HepG2 (cell line): ENCODE results near the gene MYO1G. TPM values are rescaled to one million over a fixed set of nuclear protein-coding genes. Genes with fewer than 3 reads are reported as not detected.

ENCODE experiments used
- ATAC-seq: fragments of 200-7000 bp; cut with Tn5 transposase; 3 replicates; pipeline ENCODE4 v1.9.1; 2020; ENCODE audit warnings: mild to moderate bottlenecking, moderate library complexity
- BruUV-seq: library from RNA; stranded (reverse); fragments of 400-500 nt; replicated peaks from 2 replicates; lab custom pipeline; 2021; lab: Mats Ljungman, UMichigan
- CTCF ChIA-PET: fragments of 300-600 bp; formaldehyde crosslinking; extraction: SDS; loops from one replicate; lab custom pipeline; 2021; ENCODE audit warnings: low total read pairs, inconsistent platforms, low intra/inter-chr PET ratio; lab: Yijun Ruan, JAX
- POLR2A ChIA-PET: fragments of 350-600 bp; sonication (Branson Sonifier 250); formaldehyde crosslinking; loops from one replicate; lab custom pipeline; 2020; ENCODE audit warnings: antibody characterized with exemption, inconsistent platforms; lab: Yijun Ruan, JAX
- DNase-seq: peaks from one replicate; pipeline ENCODE4 v3.0.0-alpha.2; 2015; ENCODE audit warnings: low spot score
- FAIRE-seq: peaks from 3 replicates; lab custom pipeline; 2011; peaks lifted over from hg19 to GRCh38; lab: Jason Lieb, UNC
- H2AFZ ChIP-seq: one replicate; pipeline ENCODE4 v1.6.1; 2011; ENCODE audit warnings: low read length, inconsistent platforms
- H3K27ac ChIP-seq: fragments of 300-600 bp; 3 replicates; pipeline ENCODE4 v1.8.0; 2011; ENCODE audit warnings: mixed run types, mild to moderate bottlenecking, mixed read lengths, low read length, inconsistent platforms; ENCODE audit not compliant: insufficient read depth; ENCODE audit errors: extremely low read length
- H3K27me3 ChIP-seq, 2 experiments: fragments of 200-600 bp in 1 of 2; 2 replicates in 1 of 2; 3 replicates in 1 of 2; pipeline versions ENCODE4 v1.6.0 to v1.8.0; 2011; ENCODE audit warnings: low read length in 2 of 2, mild to moderate bottlenecking in 2 of 2, moderate library complexity in 2 of 2, inconsistent platforms in 1 of 2; ENCODE audit not compliant: insufficient read depth in 2 of 2, control insufficient read depth in 1 of 2
- H3K36me3 ChIP-seq, 2 experiments: fragments of 200-600 bp in 1 of 2; replicated peaks in 1 of 2; 2 replicates in 1 of 2; 3 replicates in 1 of 2; pipeline versions ENCODE4 v1.5.1 to v1.8.0; 2011; ENCODE audit warnings: low read length in 2 of 2, inconsistent platforms in 1 of 2; ENCODE audit not compliant: insufficient read depth in 2 of 2, control insufficient read depth in 1 of 2
- H3K4me1 ChIP-seq: 2 replicates; pipeline ENCODE4 v1.5.1; 2012; ENCODE audit warnings: low read length, inconsistent platforms; ENCODE audit not compliant: insufficient read depth
- H3K4me2 ChIP-seq: 2 replicates; pipeline ENCODE4 v1.6.0; 2011; ENCODE audit warnings: low read depth, low read length, inconsistent platforms
- H3K4me3 ChIP-seq, 3 experiments: fragments of 200-600 bp in 1 of 3; sonication (generic), shearing (Covaris generic) in 1 of 3; replicated peaks in 1 of 3; 2 replicates each; pipeline ENCODE4 v1.5.1; 2011 to 2016; ENCODE audit warnings: low read length in 3 of 3, inconsistent platforms in 2 of 3, low read depth in 2 of 3, mild to moderate bottlenecking in 2 of 3, control low read depth in 1 of 3, mixed read lengths in 1 of 3; ENCODE audit not compliant: insufficient read depth in 1 of 3
- H3K79me2 ChIP-seq: one replicate; pipeline ENCODE4 v1.6.1; 2011; ENCODE audit warnings: low read length, inconsistent platforms; ENCODE audit not compliant: insufficient read depth
- H3K9ac ChIP-seq: 2 replicates; pipeline ENCODE4 v1.6.0; 2011; ENCODE audit warnings: mild to moderate bottlenecking, low read depth, low read length, inconsistent platforms; ENCODE audit not compliant: insufficient read depth
- H3K9me3 ChIP-seq: 2 replicates; pipeline ENCODE4 v1.5.1; 2012; ENCODE audit warnings: mild to moderate bottlenecking, low read length
- H4K20me1 ChIP-seq: 2 replicates; pipeline ENCODE4 v1.6.0; 2011; ENCODE audit warnings: inconsistent platforms, mild to moderate bottlenecking, low read length, moderate library complexity; ENCODE audit not compliant: insufficient read depth
- BCL3 ChIP-seq: sonication (generic); formaldehyde crosslinking; IDR thresholded peaks from 2 replicates; pipeline ENCODE4 v1.5.1; 2020; ENCODE audit warnings: mild to moderate bottlenecking, missing genetic modification reagents, moderate library complexity
- ERF ChIP-seq: IDR thresholded peaks from 2 replicates; pipeline ENCODE4 v1.6.1; 2018; ENCODE audit warnings: missing biosample characterization, missing genetic modification reagents
- HIVEP1 ChIP-seq: sonication (generic); formaldehyde crosslinking; IDR thresholded peaks from 2 replicates; pipeline ENCODE4 v1.4.0; 2020; ENCODE audit warnings: mild to moderate bottlenecking, missing genetic modification reagents
- HNRNPH1 ChIP-seq: fragments of 200-400 bp; formaldehyde crosslinking; optimal IDR thresholded peaks from 2 replicates; pipeline ENCODE3; 2017; ENCODE audit warnings: mild to moderate bottlenecking, low read depth, low read length
- KLF13 ChIP-seq: sonication (generic); formaldehyde crosslinking; IDR thresholded peaks from 2 replicates; pipeline ENCODE4 v1.4.0; 2020; ENCODE audit warnings: mild to moderate bottlenecking, missing genetic modification reagents
- TEAD3 ChIP-seq: optimal IDR thresholded peaks from 2 replicates; pipeline ENCODE3; 2016; ENCODE audit warnings: borderline replicate concordance
- ZFYVE20 ChIP-seq: sonication (generic); formaldehyde crosslinking; IDR thresholded peaks from 2 replicates; pipeline ENCODE4 v1.8.0; 2023; ENCODE audit warnings: low read depth, mild to moderate bottlenecking, moderate library complexity, missing genetic modification reagents, borderline replicate concordance
- ZNF160 ChIP-seq: sonication (generic); formaldehyde crosslinking; IDR thresholded peaks from 2 replicates; pipeline ENCODE4 v1.8.0; 2022; ENCODE audit warnings: mild to moderate bottlenecking, inconsistent platforms, missing genetic modification reagents
- ZNF263 ChIP-seq: sonication (generic); formaldehyde crosslinking; IDR thresholded peaks from 2 replicates; pipeline ENCODE4 v1.4.0; 2020; ENCODE audit warnings: missing genetic modification reagents
- ZNF414 ChIP-seq: sonication (generic); formaldehyde crosslinking; IDR thresholded peaks from 2 replicates; pipeline ENCODE4 v1.5.0; 2020; ENCODE audit warnings: missing genetic modification reagents
- ZNF574 ChIP-seq: sonication (generic); formaldehyde crosslinking; IDR thresholded peaks from 2 replicates; pipeline ENCODE4 v1.4.0; 2020; ENCODE audit warnings: missing genetic modification reagents
- ZNF629 ChIP-seq: sonication (generic); formaldehyde crosslinking; conservative IDR thresholded peaks from 2 replicates; pipeline ENCODE4 v1.5.0; 2020; ENCODE audit warnings: missing genetic modification reagents
- WGBS: methylation state at CpG from one replicate; pipeline ENCODE4 v1.1.6; 2017; ENCODE audit warnings: low lambda C conversion rate; 5-methylcytosine and 5-hydroxymethylcytosine counted together
- in situ Hi-C: cut with HindIII; loops from 2 replicates; pipeline ENCODE4 v1.10.0; 2017; ENCODE audit warnings: low pct_unique_long_range_greater_than_20kb; ENCODE audit not compliant: extremely low pct_ligation_motif_present
- intact Hi-C: fragments of 100-400 bp; cut with micrococcal nuclease; formaldehyde crosslinking; loops from one replicate; pipeline ENCODE4 v1.10.0; 2022; ENCODE audit not compliant: unreplicated experiment
- polyA plus RNA-seq, 8 experiments: library from polyadenylated mRNA; depleted of rRNA in 3 of 8; stranded (reverse) in 7 of 8; unstranded in 1 of 8; fragments of >200 nt; fragmentation: Illumina TruSeq in 4 of 8; extraction: Trizol in 4 of 8; gene quantifications; 2 replicates each; pipeline versions ENCODE4 v1.2.1 to v1.2.3, GENCODE V29; 2011 to 2016; ENCODE audit warnings: low read depth in 4 of 8, missing spikeins in 1 of 8, mixed read lengths in 1 of 8; ENCODE audit not compliant: insufficient read depth in 1 of 8
- total RNA-seq, 5 experiments: library from RNA; depleted of rRNA; stranded (reverse); fragments of >200 nt; fragmentation: Illumina TruSeq; extraction: Trizol; gene quantifications; 2 replicates each; pipeline ENCODE4 v1.2.3, GENCODE V29; 2016; ENCODE audit warnings: low read depth in 1 of 5

MYO1G gene
- total and polyA plus RNA-seq, 2 of the 13 experiments (the other 11 are each of a cell fraction or from before 2014, with no cell fraction given) = 0.29 to 1.1 TPM

- ChIA-PET CTCF (no interaction called here), POLR2A (no interaction called here)
- BruUV-seq = no TSS peak
- no peaks in the 10 kb centered on the region for H4K20me1 ChIP-seq
- no peak overlapping the region for H2AFZ ChIP-seq
- FAIRE-seq (no peak), DNase-seq (no peak), ATAC-seq (no peak)
- no peak overlapping the region for H3K9ac ChIP-seq
- H3K4me3 ChIP-seq = no peak overlapping the region
- H3K27ac ChIP-seq = no peak overlapping the region
- H3K79me2 ChIP-seq = no peaks in the 10 kb centered on the region
- no peaks in the 10 kb centered on the region for H3K9me3 ChIP-seq
- H3K4me1 ChIP-seq = peaks cover 49% of the 10 kb centered on the region
- intact Hi-C loops = no loop called here
- H3K4me2 ChIP-seq = no peak overlapping the region
- in situ Hi-C loops = no loop called here
- no peak for TF ChIP-seq ZNF263 (CRISPR knock-in tag)
- peaks cover 4 to 5% of the 10 kb centered on the region in 2 experiments; a peak in 2 of 5 replicates for H3K27me3 ChIP-seq
- H3K36me3 ChIP-seq = no peaks in the 10 kb centered on the region
- 62% methylated on average over 4 of the region's 6 CpGs for WGBS
Measured at GRCh38 chr7:44976040-44976745, 2.6 kb downstream of the MYO1G start.

- Histone ChIP-seq H3K4me1 (peaks cover 56% of the 10 kb centered on the region), H3K27me3 (peaks cover 4 to 5% of the 10 kb centered on the region in 2 experiments; a peak in 2 of 5 replicates), H3K79me2 (no peaks in the 10 kb centered on the region), H3K27ac (no peak overlapping the region), H3K9ac (no peak overlapping the region), H4K20me1 (no peaks in the 10 kb centered on the region), H2AFZ (no peak overlapping the region), H3K4me3 (no peak overlapping the region), H3K36me3 (no peaks in the 10 kb centered on the region), H3K4me2 (no peak overlapping the region), H3K9me3 (no peaks in the 10 kb centered on the region)
- POLR2A ChIA-PET = no interaction called here
- no TSS peak for BruUV-seq
- no peak for ATAC-seq
- intact Hi-C loops = no loop called here
- in situ Hi-C loops = no loop called here
- 10% methylated on average over 2 of the region's 12 CpGs for WGBS
- FAIRE-seq = no peak
- CTCF ChIA-PET = no interaction called here
- DNase-seq = no peak
- TF ChIP-seq ZNF414 (CRISPR knock-in tag) = no peak
- no peak for TF ChIP-seq ZNF160
- no peak for TF ChIP-seq ZFYVE20 (CRISPR knock-in tag)
- no peak for TF ChIP-seq ZNF574 (CRISPR knock-in tag)
- no peak for TF ChIP-seq ERF (CRISPR knock-in tag)
- TF ChIP-seq ZNF629 (CRISPR knock-in tag) = no peak
- TF ChIP-seq HIVEP1 = no peak
- TF ChIP-seq HNRNPH1 = no peak
- no peak for TF ChIP-seq KLF13
- no peak for TF ChIP-seq BCL3
- TF ChIP-seq TEAD3 (CRISPR knock-in tag) = no peak
Measured at GRCh38 chr7:44975331-44976039, 3.3 kb downstream of the MYO1G start.
